Peyer's patch (tissue), 4 donors: Measurements from ENCODE around the gene ZNF354C. TPM values are rescaled to one million over a fixed set of nuclear protein-coding genes. Genes with fewer than 3 reads are reported as not detected.

Source experiments
- DNase-seq, 3 donors: peaks; one replicate each; pipeline ENCODE4 v3.0.0-alpha.2; 2017 to 2019
- H3K27ac ChIP-seq, 4 donors: fragments of 200-600 bp; sonication (generic); one replicate each; pipeline ENCODE4 v1.5.1; 2016 to 2019
- H3K27me3 ChIP-seq, 2 donors: fragments of 200-600 bp; sonication (generic); one replicate each; pipeline ENCODE4 v1.5.1; 2019
- H3K36me3 ChIP-seq, 3 donors: fragments of 200-600 bp; sonication (generic); one replicate each; pipeline ENCODE4 v1.5.1; 2016 to 2019
- H3K4me1 ChIP-seq, 4 donors: fragments of 200-600 bp; sonication (generic); one replicate each; pipeline ENCODE4 v1.5.1; 2016 to 2019
- H3K4me3 ChIP-seq, 4 donors: fragments of 200-600 bp; sonication (generic); 1 replicate in 3 of 4; 2 replicates in 1 of 4; pipeline ENCODE4 v1.5.1; 2016 to 2019; ENCODE audit warnings: mild to moderate bottlenecking in 1 of 4
- H3K9me3 ChIP-seq, 4 donors: fragments of 200-600 bp; sonication (generic); one replicate each; pipeline ENCODE4 v1.5.1; 2016 to 2019; ENCODE audit warnings: mild to moderate bottlenecking in 1 of 4
- POLR2A ChIP-seq, 2 donors: fragments of 450-650 bp; IDR thresholded peaks; one replicate each; pipeline ENCODE4 v1.5.1; 2017; ENCODE audit warnings: antibody characterized with exemption in 2 of 2, mild to moderate bottlenecking in 2 of 2, moderate library complexity in 2 of 2
- total RNA-seq, 4 donors: library from RNA; depleted of rRNA; stranded (reverse); fragments of >200 nt; gene quantifications; one replicate each; pipeline ENCODE4 v1.1.0, GENCODE V29; 2016
- TF ChIP-seq, protein P1 (sequence below), 6 experiments: fragments of 450-650 bp in 4 of 6; fragments of 200-600 bp in 2 of 6; sonication (generic) in 1 of 6; IDR thresholded peaks; one replicate each; pipeline ENCODE4 v1.5.1; 2017 to 2019; ENCODE audit warnings: antibody characterized with exemption in 6 of 6, mild to moderate bottlenecking in 3 of 6, moderate library complexity in 1 of 6

ZNF354C gene
- total RNA-seq: 1 to 10 TPM; 2.0 to 5.8 (median 2.7) TPM

DNA sequence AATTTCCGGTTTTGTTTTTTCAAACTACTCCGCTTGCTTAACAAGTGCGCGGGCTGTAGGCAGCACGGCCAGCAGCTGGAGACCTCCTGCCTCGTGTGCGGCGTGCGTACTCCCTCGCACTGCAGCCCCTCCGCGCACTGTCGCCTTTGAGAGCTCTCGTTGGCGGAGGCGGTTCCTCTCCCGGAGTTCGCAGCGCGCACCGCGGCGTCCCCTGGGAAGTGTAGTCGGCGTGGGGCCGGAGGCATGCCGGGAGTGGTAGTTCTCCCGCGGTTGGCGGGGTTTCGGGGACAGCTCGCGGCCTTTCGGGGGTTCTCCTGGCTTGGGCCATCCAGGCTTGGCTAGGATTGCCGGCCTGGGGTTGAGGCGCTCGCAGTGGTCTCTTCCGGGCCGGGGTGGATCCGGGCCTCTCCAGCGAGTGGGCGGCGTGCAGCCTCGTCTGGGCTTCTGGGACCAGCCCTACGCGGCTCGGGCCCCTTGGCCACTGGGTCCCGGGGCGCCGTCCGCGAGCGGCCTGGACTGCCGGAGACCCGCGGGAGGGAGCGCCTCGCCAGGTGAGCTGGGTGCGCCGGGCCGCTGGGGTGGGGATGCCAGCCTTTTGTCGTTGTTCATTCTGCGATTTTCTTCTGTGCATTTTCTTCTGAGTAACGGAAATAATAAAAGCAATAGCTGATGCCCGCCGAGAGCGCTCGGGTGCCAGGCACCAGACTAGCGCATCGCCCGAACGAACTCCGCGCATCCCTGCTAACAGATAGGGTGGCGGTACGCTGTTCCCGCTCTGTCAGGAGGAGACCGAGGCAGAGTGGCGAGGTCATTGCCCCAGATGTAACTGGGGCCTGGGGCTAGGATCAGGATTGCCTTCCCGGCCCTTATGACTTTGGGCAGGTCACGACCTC lies at the start of gene ZNF354C:
ZNF354C (plus strand) TSS at position 258 of the 893 bp plus-strand sequence. CDS start 1,696 bp downstream, outside the sequence.
- peak; percentile 80 to 93 (median 84) for DNase-seq
- TF ChIP-seq POLR2A (IDR thresholded peaks at IDR 0.05): peak in 1 of 2 donors; percentile 17
- TF ChIP-seq, protein P1, sequence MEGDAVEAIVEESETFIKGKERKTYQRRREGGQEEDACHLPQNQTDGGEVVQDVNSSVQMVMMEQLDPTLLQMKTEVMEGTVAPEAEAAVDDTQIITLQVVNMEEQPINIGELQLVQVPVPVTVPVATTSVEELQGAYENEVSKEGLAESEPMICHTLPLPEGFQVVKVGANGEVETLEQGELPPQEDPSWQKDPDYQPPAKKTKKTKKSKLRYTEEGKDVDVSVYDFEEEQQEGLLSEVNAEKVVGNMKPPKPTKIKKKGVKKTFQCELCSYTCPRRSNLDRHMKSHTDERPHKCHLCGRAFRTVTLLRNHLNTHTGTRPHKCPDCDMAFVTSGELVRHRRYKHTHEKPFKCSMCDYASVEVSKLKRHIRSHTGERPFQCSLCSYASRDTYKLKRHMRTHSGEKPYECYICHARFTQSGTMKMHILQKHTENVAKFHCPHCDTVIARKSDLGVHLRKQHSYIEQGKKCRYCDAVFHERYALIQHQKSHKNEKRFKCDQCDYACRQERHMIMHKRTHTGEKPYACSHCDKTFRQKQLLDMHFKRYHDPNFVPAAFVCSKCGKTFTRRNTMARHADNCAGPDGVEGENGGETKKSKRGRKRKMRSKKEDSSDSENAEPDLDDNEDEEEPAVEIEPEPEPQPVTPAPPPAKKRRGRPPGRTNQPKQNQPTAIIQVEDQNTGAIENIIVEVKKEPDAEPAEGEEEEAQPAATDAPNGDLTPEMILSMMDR (IDR thresholded peaks at IDR 0.05): peak in 1 of 6 experiments; percentile 10
- Histone ChIP-seq H3K27me3 (no peaks in the 10 kb centered on the region), H3K4me3 (peak within 1 kb of the TSS; percentile 57 to 70 (median 68)), H3K36me3 (peaks cover 0 to 5% (median 0%) of the 10 kb centered on the region in 3 donors), H3K4me1 (peaks cover 0 to 9% (median 0%) of the 10 kb centered on the region in 4 donors), H3K27ac (peak within 1 kb of the TSS; percentile 24 to 75 (median 51)), H3K9me3 (peaks cover 0 to 4% (median 0%) of the 10 kb centered on the region in 4 donors)

DNA sequence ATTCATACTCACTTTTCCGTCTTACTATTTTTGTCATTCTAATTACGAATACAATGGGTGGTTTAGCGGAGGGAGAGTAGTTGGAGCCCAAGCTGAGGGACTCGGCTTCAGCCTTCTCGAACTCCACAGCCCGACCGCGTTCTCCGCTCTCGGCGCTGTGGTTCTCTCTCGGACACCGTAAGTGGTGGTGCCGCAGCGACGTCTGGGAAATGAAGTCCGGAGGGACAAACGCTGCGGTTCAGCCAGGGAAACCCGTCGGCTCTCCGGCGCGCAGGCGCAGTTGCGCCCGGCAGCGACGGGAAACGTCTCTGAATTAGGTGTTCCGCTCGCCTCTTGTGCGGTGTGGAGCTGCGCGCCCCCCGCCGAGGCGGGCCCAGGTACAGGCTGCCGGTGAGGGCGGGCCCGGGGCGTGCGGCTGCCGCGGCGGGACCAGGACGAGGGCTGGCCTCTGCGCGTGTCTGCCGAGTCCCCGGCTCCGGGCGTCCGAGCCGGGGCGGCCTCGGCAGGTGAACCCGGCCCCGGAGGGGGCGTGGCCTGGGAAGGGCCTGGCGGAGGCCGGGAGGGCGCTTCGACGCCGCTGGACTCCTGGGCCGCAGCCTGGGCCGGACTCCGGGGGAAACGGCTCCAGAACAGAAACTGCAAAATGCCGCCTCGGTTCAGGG lies 36.5 kb upstream of the ZNF354C start, which contains the start of gene ZNF879:
ZNF879 (plus strand) TSS at position 277 of the 662 bp plus-strand sequence. CDS start 1,201 bp downstream, outside the sequence.
- peak; percentile 90 to 97 (median 93) for DNase-seq
- TF ChIP-seq POLR2A (IDR thresholded peaks at IDR 0.05): peak; percentile 35 to 38
- TF ChIP-seq, protein P1 (IDR thresholded peaks at IDR 0.05): no peak
- Histone ChIP-seq H3K27me3 (no peaks in the 10 kb centered on the region), H3K27ac (peak within 1 kb of the TSS; percentile 84 to 91 (median 88)), H3K9me3 (peaks cover 0 to 23% (median 6%) of the 10 kb centered on the region in 4 donors), H3K4me3 (peak within 1 kb of the TSS; percentile 68 to 91 (median 78)), H3K36me3 (peaks cover 0 to 33% (median 0%) of the 10 kb centered on the region in 3 donors), H3K4me1 (peaks cover 0 to 9% (median 3%) of the 10 kb centered on the region in 4 donors)

DNA sequence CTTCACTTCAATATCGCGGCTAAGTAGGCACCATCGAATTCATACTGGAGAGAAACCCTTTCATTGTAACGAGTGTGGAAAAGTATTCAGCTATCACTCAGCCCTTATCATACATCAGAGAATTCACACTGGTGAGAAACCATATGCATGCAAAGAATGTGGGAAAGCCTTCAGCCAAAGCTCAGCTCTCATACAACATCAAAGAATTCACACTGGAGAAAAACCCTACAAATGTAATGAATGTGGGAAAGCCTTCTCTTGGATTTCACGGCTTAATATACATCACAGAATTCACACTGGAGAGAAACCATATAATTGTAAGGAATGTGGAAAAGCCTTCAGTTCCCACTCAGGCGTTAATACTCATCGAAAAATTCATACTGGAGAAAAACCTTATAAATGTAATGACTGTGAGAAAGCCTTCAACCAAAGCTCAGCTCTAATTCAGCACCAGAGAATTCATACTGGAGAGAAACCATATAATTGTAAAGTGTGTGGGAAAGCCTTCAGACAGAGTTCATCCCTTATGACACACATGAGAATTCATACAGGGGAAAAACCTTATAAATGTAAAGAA lies 27.1 kb upstream of the ZNF354C start:
- Histone ChIP-seq H3K9me3 (peaks cover 0 to 94% (median 34%) of the 10 kb centered on the region in 4 donors), H3K4me1 (no peaks in the 10 kb centered on the region), H3K27ac (no peak overlapping the region), H3K4me3 (no peak overlapping the region), H3K36me3 (peaks cover 0 to 52% (median 3%) of the 10 kb centered on the region in 3 donors), H3K27me3 (no peaks in the 10 kb centered on the region)
- TF ChIP-seq, protein P1 (IDR thresholded peaks at IDR 0.05): no peak
- no peak for TF ChIP-seq POLR2A (IDR thresholded peaks at IDR 0.05)
- DNase-seq: no peak

DNA sequence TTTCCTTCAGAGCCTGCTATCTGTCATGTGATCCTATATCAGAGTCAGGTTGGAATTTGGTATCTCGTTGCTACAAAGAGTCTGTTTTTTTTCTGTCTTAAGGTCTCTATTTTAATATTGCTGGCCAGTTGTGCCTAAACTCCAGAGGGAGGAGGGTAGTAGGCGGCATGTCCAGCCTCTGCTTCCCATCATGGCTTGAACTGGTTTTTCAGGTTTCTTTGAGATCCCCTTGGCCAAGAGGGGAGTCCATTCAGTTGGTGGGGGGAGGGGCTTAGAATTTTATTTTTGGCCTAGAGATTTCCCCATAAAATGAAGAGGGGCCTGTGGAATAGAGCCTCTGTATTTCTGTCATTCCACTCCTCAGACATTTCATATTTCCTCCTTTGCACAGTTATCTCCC lies 15.4 kb upstream of the ZNF354C start:
- Histone ChIP-seq H3K36me3 (no peaks in the 10 kb centered on the region), H3K27ac (no peak overlapping the region), H3K4me3 (no peak overlapping the region), H3K9me3 (peaks cover 0 to 6% (median 0%) of the 10 kb centered on the region in 4 donors), H3K27me3 (no peaks in the 10 kb centered on the region), H3K4me1 (no peaks in the 10 kb centered on the region)
- TF ChIP-seq POLR2A (IDR thresholded peaks at IDR 0.05): no peak
- TF ChIP-seq, protein P1 (IDR thresholded peaks at IDR 0.05): no peak
- DNase-seq: no peak

DNA sequence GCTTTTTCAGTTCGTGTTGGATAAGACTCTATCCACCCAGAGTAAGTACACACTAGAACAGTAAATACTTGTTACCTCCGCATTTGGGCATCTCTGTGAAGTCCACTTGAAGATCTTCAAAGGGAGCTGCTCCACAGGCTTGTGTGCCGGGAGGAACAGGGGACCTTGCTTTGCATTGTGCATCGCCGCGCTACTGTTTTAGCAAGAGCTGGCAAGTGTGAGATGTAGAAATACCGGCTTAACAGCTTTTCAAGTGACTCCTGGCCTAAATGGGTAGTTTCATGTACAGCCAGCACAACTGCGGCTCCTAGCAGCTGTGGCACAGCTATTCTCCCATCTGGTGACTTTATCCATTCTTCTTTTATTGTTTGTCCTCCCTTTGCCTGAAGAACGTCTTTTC lies 8.4 kb upstream of the ZNF354C start:
- no peaks in the 10 kb centered on the region for H3K4me1 ChIP-seq
- no peak overlapping the region for H3K4me3 ChIP-seq
- no peaks in the 10 kb centered on the region for H3K27me3 ChIP-seq
- DNase-seq: no peak
- TF ChIP-seq, protein P1 (IDR thresholded peaks at IDR 0.05): no peak
- no peak for TF ChIP-seq POLR2A (IDR thresholded peaks at IDR 0.05)
- no peaks in the 10 kb centered on the region for H3K36me3 ChIP-seq
- no peak overlapping the region for H3K27ac ChIP-seq
- H3K9me3 ChIP-seq: no peaks in the 10 kb centered on the region
